K562 (cell line): ENCODE data around the gene PRKCE. TPM values are rescaled to one million over a fixed set of nuclear protein-coding genes. Genes with fewer than 3 reads are reported as not detected.

ENCODE experiments used
- BACH1 ChIP-seq: fragments of 200-800 bp; sonication (Bioruptor generic); IDR thresholded peaks from 2 replicates; pipeline ENCODE4 v1.6.1; 2016; ENCODE audit warnings: missing genetic modification characterization, missing compliant biosample characterization
- MGA ChIP-seq: fragments of 450-650 bp; IDR thresholded peaks from 2 replicates; pipeline ENCODE4 v1.6.1; 2016; ENCODE audit warnings: mild to moderate bottlenecking, moderate library complexity
- polyA plus RNA-seq, 8 experiments: library from polyadenylated mRNA; depleted of rRNA in 4 of 8; stranded (reverse) in 5 of 8; unstranded in 3 of 8; fragments of >200 nt; fragmentation: Nextera tagmentation in 2 of 8; fragmentation: Illumina TruSeq in 1 of 8; extraction: Ambion mirVana in 2 of 8; extraction: Trizol in 1 of 8; gene quantifications; 2 replicates each; pipeline versions ENCODE4 v1.2.1 to v1.2.3, GENCODE V29; 2011 to 2014; ENCODE audit warnings: inconsistent platforms in 1 of 8, missing spikeins in 1 of 8
- total RNA-seq, 7 experiments: library from RNA; depleted of rRNA in 6 of 7; stranded (reverse); fragments of >200 nt in 6 of 7; fragmentation: Illumina TruSeq in 2 of 7; extraction: Trizol in 2 of 7; gene quantifications; 2 replicates each; pipeline versions ENCODE4 v1.2.1 to v1.2.3, GENCODE V29; 2011 to 2021; ENCODE audit warnings: low replicate concordance in 1 of 7

PRKCE gene
- total and polyA plus RNA-seq, 9 of the 15 experiments (the other 6 are each of a cell fraction or from before 2014, with no cell fraction given), result 0.06 to 1.0 (median 0.22) TPM; not detected in 1

- TF ChIP-seq MGA (no peak), BACH1 (tag) (no peak)
These were observed 578.7 kb downstream of the PRKCE start (continued) for GRCh38 chr2:46230115-46230571.
